ENCODE results near the gene FBXO3. TPM values are rescaled to one million over a fixed set of nuclear protein-coding genes. Genes with fewer than 3 reads are reported as not detected.
"Not testable (repeated sequence)": the region's sequence is repeated elsewhere in the genome, so short reads cannot be mapped to it uniquely, and the experiment has no call there.

Gene FBXO3
- total RNA-seq, 1 experiment from 2014 or later: 17.9 TPM

DNA sequence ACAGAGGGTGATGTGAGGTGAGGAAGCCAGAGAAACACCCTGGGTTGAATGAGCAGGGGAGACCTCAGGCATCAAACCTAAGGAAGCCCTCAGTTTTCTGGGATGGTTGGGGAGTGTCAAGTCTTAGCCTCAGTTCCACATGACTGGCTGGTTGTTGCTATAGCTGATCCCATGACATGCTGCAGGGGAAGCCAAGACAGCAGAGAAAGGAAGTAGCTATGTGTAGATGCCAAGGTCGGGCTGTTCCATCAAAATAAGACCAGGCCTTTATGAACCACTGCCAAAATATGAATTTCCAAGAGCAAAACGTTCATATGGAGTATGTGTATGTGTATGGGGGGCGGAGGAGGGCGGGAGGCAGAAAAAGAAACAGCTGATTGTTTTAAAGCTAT, 49.7 kb downstream of the FBXO3 start:
- Histone ChIP-seq H3K4me3 (ENCODE audit: insufficient read depth, low read depth, low read length) (no peak overlapping the region), H3K27me3 (ENCODE audit: control insufficient read depth, insufficient read depth, low read length) (no peaks in the 10 kb centered on the region), H3K36me3 (replicated peaks; ENCODE audit: control insufficient read depth, insufficient read depth, low read length) (no peaks in the 10 kb centered on the region; the same call in 1 of the 2 replicates)
- DNase-seq: no peak

DNA sequence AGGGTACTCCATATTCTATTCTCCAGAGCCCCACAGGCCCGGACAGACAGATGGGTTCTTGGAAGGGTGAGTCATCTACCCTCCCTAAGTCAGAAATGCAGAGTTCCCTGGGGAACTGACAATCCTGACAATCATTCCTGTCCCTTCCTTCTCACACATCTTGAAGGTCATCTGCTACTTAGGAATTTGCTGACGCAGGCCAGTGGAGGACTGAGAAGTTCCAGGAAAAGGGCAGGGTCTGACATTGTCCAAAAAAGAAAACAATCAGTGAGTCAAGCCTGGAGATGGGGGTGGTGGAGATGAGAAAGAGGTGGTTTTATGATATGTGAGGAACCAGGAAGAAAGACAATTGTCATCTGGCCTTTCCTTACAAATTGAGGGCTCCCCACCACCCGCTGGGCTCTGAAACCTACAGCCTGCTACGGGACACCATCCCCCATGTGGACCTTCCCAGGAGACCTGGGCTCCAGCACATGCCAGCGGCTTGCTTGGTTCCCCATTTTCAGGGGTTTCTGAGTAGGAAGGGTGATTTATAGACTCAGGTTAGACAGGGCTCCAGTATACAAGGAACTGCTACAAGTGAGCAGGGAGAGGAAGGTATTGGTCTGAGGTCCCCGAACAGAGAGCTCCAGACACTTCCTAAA, 51.0 kb downstream of the FBXO3 start:
- H3K4me3 ChIP-seq (ENCODE audit: insufficient read depth, low read depth, low read length): no peak overlapping the region
- H3K27me3 ChIP-seq (ENCODE audit: control insufficient read depth, insufficient read depth, low read length): no peaks in the 10 kb centered on the region
- no peaks in the 10 kb centered on the region; the same call in none of the 2 replicates for H3K36me3 ChIP-seq (replicated peaks; ENCODE audit: control insufficient read depth, insufficient read depth, low read length)
- no peak for DNase-seq

DNA sequence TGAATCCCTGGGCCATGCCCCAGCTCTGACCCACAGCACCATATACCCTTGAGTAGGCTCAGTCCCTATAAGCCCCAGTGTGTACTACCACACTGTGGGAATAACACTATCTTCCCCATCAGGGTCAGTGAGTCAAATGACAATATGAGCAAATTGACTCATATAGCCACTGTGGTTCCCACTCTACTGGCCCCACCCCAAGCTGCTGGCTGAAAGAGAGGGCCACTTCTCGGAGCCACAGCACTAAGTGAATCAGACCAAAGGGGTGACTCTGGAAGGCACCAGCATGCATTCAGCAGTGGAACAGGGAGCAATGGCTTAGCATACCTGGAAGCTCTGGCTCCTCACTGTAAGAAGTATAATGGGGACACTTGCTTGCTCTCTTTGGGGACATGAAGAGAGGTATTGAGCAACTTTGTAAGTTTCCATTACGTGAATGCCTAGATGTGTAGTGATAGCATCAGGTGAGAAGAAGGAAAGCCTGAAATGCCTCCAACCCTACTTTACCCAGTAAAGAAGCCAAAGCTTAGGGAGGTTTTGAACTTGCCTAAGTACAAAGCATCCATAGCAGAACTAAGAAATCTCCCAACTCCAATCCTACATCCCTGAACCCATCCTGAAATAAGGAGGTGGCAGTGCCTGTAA, 51.6 kb downstream of the FBXO3 start:
- no peak for DNase-seq
- Histone ChIP-seq H3K36me3 (replicated peaks; ENCODE audit: control insufficient read depth, insufficient read depth, low read length) (no peaks in the 10 kb centered on the region; the same call in none of the 2 replicates), H3K4me3 (ENCODE audit: insufficient read depth, low read depth, low read length) (no peak overlapping the region), H3K27me3 (ENCODE audit: control insufficient read depth, insufficient read depth, low read length) (no peaks in the 10 kb centered on the region)

DNA sequence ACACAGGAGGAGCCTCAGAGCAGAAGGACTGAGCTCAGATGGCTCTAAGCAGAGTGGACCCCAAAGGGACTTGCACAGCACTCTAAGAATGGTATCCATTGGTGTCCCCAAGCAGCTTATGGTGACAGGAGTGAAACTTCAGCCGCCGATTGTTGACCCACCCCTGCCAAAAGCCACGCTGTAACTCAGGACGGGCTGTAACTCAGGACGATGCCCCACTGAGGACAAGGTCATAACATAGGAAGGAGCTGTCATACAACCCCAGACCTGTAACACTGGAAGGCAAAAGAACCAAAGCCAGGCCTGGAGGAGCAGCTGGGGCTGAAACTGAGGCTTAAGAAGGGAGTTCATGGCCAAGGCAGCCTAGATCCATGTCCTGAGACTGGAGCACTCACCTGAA, 52.3 kb downstream of the FBXO3 start:
- no peaks in the 10 kb centered on the region for H3K27me3 ChIP-seq (ENCODE audit: control insufficient read depth, insufficient read depth, low read length)
- no peak overlapping the region for H3K4me3 ChIP-seq (ENCODE audit: insufficient read depth, low read depth, low read length)
- no peaks in the 10 kb centered on the region; the same call in none of the 2 replicates for H3K36me3 ChIP-seq (replicated peaks; ENCODE audit: control insufficient read depth, insufficient read depth, low read length)
- DNase-seq: no peak

DNA sequence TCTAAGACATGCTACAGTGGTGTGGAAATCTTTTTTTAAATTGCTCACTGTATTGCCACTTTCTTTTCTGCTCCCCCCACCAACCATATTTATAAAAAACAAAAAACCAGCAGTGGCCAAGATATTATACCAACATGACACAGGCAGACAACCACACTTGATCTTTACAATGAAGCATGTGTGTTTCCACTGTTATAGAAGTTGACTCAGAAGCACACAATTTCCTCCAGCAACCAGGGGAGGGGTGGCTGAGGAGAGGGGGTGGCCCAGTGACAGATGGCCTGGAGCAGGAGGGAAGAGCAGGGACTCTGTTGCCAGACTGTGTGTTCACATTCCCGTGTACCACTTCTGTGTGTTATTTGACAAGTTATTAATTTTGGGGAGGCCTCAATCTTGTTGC, 52.9 kb downstream of the FBXO3 start:
- H3K4me3 ChIP-seq (ENCODE audit: insufficient read depth, low read depth, low read length): no peak overlapping the region
- no peak for DNase-seq
- H3K27me3 ChIP-seq (ENCODE audit: control insufficient read depth, insufficient read depth, low read length): no peaks in the 10 kb centered on the region
- H3K36me3 ChIP-seq (replicated peaks; ENCODE audit: control insufficient read depth, insufficient read depth, low read length): no peaks in the 10 kb centered on the region; the same call in none of the 2 replicates

DNA sequence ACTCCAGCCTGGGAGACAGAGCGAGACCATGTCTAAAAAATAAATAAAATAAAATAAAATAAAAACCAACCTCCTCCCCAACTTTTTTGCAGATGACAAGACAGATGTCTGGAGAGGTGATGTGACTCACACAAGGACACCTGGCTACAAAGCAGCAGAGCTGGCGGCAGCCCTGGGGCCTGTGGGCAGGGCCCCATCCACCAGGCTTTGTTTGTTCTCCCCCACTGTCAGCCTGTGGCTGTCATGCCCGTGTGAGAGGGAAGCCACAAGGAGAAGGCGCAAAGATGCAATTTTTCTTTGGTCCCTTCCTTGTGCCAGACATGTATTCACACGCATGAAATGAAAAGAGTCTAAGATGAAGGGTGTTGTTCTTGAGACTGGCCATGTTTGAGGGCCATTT, 54.7 kb downstream of the FBXO3 start:
- no peak for DNase-seq
- H3K36me3 ChIP-seq (replicated peaks; ENCODE audit: control insufficient read depth, insufficient read depth, low read length): no peaks in the 10 kb centered on the region; the same call in none of the 2 replicates
- H3K4me3 ChIP-seq (ENCODE audit: insufficient read depth, low read depth, low read length): no peak overlapping the region
- H3K27me3 ChIP-seq (ENCODE audit: control insufficient read depth, insufficient read depth, low read length): no peaks in the 10 kb centered on the region

DNA sequence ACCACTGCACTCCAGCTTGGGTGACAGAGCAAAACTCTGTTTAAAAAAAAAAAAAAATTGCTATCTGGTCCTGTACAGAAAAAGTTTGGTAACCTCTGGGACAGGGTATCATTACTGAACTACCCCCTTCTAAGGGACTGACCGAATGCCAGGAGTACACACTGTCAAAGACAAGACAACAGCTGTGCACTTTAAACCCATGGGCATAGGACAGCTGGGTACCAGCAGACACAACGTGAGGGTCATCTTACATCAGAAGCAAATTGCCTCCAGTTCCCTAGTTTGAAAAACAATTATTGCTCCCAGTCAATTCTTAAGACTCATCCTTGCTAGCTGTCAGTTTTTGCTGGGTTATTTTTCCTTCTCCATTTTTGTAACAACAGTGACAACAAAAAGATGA, 55.9 kb downstream of the FBXO3 start:
- Histone ChIP-seq H3K4me3 (ENCODE audit: insufficient read depth, low read depth, low read length) (no peak overlapping the region), H3K27me3 (ENCODE audit: control insufficient read depth, insufficient read depth, low read length) (no peaks in the 10 kb centered on the region), H3K36me3 (replicated peaks; ENCODE audit: control insufficient read depth, insufficient read depth, low read length) (no peaks in the 10 kb centered on the region; the same call in none of the 2 replicates)
- no peak for DNase-seq

DNA sequence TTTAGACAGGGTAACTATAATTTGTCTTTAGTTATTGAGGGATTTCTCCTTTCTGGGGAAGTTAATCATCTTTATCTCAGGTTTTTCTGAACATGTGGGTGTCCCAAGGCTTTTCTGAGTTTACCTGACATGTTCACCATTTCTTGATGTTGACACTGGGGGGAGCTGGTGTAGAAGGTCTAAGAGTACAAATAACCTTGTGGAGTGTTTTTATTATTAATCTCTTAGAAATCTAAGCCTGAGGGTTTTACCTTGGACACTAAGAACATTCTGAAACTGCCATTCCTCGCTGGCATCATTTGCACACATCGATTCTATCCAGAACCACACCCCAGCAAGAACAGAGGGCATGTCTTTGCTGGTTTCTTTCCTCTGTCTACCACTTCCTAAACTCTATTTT, 58.1 kb downstream of the FBXO3 start:
- DNase-seq: no peak
- H3K36me3 ChIP-seq (replicated peaks; ENCODE audit: control insufficient read depth, insufficient read depth, low read length): peaks cover 1% of the 10 kb centered on the region
- H3K27me3 ChIP-seq (ENCODE audit: control insufficient read depth, insufficient read depth, low read length): no peaks in the 10 kb centered on the region
- H3K4me3 ChIP-seq (ENCODE audit: insufficient read depth, low read depth, low read length): no peak overlapping the region

DNA sequence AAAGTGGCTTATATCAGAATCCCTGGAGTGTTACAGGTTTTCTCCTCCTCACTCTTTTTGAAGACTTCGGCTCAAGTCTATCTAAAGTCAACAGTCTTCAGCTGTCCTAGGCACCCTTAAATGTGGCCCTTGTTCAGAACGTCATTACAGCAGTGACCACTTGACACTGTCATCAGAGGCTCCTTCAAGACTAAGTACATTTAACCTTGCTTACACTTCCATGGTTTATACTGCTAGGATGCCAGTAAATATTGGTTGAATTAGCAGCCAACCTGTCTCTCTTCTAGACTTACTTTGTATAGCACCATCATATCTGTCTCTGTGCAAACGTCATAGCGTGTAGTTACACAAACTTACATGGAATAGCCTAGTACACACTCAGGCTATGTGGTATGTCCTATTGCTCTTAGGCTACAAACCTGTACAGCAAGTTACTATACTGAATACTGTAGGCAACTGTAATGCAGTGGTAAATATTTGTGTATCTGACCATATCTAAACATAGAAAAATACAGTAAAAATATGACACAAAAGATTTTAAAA, 60.4 kb downstream of the FBXO3 start:
- Histone ChIP-seq H3K36me3 (replicated peaks; ENCODE audit: control insufficient read depth, insufficient read depth, low read length) (peaks cover 10% of the 10 kb centered on the region), H3K27me3 (ENCODE audit: control insufficient read depth, insufficient read depth, low read length) (no peaks in the 10 kb centered on the region), H3K4me3 (ENCODE audit: insufficient read depth, low read depth, low read length) (no peak overlapping the region)
- no peak for DNase-seq

DNA sequence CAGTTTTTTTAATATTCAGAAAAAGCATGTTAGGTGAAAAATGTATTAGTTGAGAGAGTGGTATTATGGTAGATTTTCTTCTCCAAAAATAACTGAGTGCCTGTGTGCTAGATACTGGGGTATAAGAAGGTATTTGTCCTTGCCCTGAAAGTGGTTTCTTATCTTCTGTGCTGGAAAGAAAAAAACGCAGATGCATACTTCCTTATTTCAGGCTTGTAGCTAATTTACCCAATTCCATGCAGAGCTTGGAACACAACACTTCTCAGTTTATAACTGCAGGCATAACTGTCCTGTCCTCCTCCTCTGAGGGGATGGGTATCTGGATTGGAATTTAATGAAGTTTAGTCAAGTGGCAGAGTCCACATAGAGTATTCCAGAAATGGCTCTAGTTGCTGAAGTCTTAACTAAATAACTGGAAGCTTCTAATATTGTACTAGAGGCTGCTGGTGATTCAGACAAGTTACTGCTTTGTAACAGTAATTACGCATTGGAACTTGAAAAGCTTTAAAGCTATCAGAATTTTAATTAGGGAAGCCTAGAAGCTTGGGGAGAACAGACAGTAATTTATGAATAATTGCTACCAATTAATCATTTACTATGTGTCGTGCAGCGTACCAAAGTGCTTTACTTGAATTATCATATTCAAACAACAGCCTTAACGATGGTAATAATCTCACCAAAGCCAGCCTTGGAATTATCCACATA, 61.0 kb downstream of the FBXO3 start:
- Histone ChIP-seq H3K27me3 (ENCODE audit: control insufficient read depth, insufficient read depth, low read length) (no peaks in the 10 kb centered on the region), H3K36me3 (replicated peaks; ENCODE audit: control insufficient read depth, insufficient read depth, low read length) (peaks cover 10% of the 10 kb centered on the region), H3K4me3 (ENCODE audit: insufficient read depth, low read depth, low read length) (no peak overlapping the region)
- no peak for DNase-seq

DNA sequence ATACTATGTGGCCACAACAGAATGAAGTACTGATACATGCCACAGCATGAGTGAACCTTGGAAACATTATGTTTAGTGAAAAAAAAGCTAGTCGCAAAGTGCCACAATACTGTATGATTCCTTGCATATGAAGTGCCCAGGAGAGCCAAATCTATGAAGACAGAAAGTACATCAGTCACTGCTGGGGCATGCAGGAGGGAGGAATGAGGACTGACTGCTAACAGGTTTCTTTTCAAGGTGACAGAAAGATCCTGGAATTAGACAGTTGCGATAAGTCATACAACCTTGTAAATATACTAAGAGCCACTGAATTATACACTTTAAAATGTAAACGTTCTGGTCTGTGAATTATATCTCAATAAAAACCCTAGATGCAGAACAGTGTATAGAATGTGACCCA, 61.9 kb downstream of the FBXO3 start:
- Histone ChIP-seq H3K27me3 (ENCODE audit: control insufficient read depth, insufficient read depth, low read length) (no peaks in the 10 kb centered on the region), H3K4me3 (ENCODE audit: insufficient read depth, low read depth, low read length) (no peak overlapping the region), H3K36me3 (replicated peaks; ENCODE audit: control insufficient read depth, insufficient read depth, low read length) (peaks cover 10% of the 10 kb centered on the region)
- no peak for DNase-seq

DNA sequence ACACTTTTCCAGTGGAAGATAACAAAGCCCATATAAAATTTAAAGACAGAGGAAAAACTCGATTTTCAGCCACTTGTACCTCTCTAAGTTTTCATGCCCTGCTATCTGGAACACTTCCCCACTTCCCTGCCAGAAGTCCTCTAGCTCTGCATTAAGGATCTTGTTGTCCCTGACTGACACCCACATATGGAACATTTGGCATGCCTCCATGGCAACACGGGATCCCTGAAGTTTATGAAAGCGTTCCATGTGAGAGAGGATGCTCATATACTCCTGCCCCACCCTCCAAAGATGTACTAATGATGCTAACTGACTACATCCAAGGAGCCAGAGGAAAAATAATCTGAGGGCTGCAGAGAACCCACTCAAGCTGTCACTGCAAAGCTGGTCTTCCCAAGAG, 64.9 kb downstream of the FBXO3 start:
- Histone ChIP-seq H3K36me3 (replicated peaks; ENCODE audit: control insufficient read depth, insufficient read depth, low read length) (peaks cover 10% of the 10 kb centered on the region), H3K4me3 (ENCODE audit: insufficient read depth, low read depth, low read length) (no peak overlapping the region), H3K27me3 (ENCODE audit: control insufficient read depth, insufficient read depth, low read length) (no peaks in the 10 kb centered on the region)
- no peak for DNase-seq

DNA sequence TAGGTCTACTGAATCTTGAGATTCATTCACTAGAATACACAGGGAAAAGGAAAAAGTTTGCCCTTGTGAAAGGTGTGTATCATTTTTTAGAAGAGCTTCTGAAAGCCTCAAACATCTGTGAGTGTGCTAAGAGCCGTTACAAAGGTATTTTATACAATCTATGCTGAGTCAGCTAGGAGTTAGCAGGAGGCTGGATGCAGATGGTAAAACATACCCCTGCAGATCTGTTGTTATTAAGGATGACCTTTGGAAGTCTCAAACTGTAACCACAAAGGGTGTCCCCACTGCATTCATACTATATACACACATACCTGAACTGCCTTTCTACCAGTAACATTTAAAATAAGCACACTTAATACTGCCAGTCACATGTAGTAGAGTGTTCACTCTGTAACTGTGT, 65.3 kb downstream of the FBXO3 start:
- Histone ChIP-seq H3K27me3 (ENCODE audit: control insufficient read depth, insufficient read depth, low read length) (no peaks in the 10 kb centered on the region), H3K4me3 (ENCODE audit: insufficient read depth, low read depth, low read length) (no peak overlapping the region), H3K36me3 (replicated peaks; ENCODE audit: control insufficient read depth, insufficient read depth, low read length) (peaks cover 10% of the 10 kb centered on the region)
- DNase-seq: no peak

DNA sequence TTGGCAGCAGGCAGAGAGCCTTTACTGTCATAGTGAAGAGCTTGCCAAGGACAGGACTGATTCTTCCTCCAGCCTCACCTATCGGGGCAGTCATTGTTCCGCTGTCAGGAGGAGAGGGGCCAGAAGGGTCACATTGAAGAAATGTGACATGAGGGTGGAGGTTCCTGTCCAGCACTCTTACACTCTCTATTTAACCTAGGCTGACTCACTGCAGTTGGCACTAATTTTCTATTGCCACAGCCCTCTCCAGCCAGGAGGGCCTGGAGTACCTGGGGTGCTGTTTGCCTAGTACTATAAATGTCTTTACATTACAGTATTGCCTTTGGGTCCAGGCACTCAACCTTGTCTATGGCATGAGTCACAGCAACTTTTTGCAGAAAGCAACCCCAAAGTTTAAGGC, 66.5 kb downstream of the FBXO3 start:
- not testable (repeated sequence) for H3K27me3 ChIP-seq (ENCODE audit: control insufficient read depth, insufficient read depth, low read length); DNase-seq; H3K4me3 ChIP-seq (ENCODE audit: insufficient read depth, low read depth, low read length); H3K36me3 ChIP-seq (replicated peaks; ENCODE audit: control insufficient read depth, insufficient read depth, low read length)

DNA sequence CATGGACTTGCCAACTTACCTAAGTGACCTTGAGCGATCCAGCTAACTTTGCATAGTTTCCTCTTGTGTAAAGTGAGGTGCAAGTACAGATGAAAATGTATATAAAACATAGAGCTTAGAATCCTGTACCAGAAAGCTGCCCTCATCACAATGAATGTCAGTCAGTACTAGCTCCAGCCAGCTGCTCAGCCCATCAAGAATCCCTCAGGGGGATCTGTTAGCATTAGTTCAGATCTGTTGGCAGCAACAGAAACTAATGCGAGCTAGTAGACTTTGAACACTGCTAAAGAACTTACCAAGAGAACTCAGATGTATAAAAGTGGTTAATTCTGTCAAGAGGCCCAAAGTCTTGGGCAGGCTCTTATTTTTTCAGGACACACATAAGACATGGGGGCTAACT, 67.4 kb downstream of the FBXO3 start:
- Histone ChIP-seq H3K36me3 (replicated peaks; ENCODE audit: control insufficient read depth, insufficient read depth, low read length) (peaks cover 9% of the 10 kb centered on the region), H3K27me3 (ENCODE audit: control insufficient read depth, insufficient read depth, low read length) (no peaks in the 10 kb centered on the region), H3K4me3 (ENCODE audit: insufficient read depth, low read depth, low read length) (no peak overlapping the region)
- no peak for DNase-seq
